IPS-18a (cell line): ENCODE measurements around the gene PTH1R.

ENCODE experiments used
- H3K27ac ChIP-seq: one replicate; pipeline ENCODE4 v1.5.1; 2013; ENCODE audit warnings: low read length
- H3K27me3 ChIP-seq: one replicate; pipeline ENCODE4 v1.6.1; 2013; ENCODE audit warnings: mild to moderate bottlenecking, low read length; ENCODE audit not compliant: control insufficient read depth, insufficient read depth
- H3K36me3 ChIP-seq: one replicate; pipeline ENCODE4 v1.6.1; 2013; ENCODE audit warnings: low read depth, low read length; ENCODE audit not compliant: control insufficient read depth
- H3K4me1 ChIP-seq: one replicate; pipeline ENCODE4 v1.6.1; 2013; ENCODE audit warnings: low read depth, low read length; ENCODE audit not compliant: control insufficient read depth
- H3K4me3 ChIP-seq: one replicate; pipeline ENCODE4 v1.5.1; 2013; ENCODE audit warnings: low read length
- H3K9ac ChIP-seq: one replicate; pipeline ENCODE4 v1.6.1; 2013; ENCODE audit warnings: mild to moderate bottlenecking, low read length, moderate library complexity
- H3K9me3 ChIP-seq: one replicate; pipeline ENCODE4 v1.6.1; 2013; ENCODE audit warnings: low read depth, low read length; ENCODE audit not compliant: control insufficient read depth

The PTH1R gene

DNA sequence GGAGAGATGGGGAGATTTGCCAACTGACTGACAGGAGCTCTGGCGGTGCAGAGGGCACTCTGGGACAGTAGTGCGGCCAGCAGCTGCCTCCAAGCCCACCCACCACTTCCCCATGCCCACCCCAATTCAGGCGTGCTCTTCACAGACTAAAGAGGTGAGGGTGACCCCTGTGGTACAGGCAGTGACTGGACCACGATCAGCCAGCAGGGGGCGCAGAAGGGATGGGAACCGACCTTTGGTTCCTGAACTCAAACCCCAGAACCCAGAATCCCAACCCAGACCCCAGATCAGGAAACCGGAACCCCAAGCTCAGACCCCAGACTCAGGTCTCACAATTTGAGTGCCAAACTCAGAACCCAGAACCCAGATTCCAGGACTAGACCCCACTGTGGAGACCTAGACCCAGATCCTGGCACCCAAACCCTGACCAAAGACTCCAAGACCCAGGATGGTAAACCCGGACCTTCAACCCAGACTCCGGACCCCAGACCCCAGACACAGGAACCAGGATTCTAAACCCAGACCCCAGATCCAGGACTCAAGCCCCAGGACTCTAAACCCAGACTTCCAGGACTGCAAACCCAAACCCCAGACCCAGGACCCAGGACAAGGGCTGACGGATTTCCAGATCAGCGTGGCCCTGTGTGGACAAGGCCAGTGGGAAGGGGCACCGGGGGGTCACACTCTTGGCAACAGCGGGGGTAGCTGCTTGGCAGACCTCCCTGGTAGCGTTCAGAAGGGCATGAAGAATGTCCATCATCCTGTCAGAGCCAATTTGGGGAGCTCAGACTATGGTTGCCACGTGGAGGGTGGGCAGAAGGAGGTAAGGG is 10.6 kb upstream of the PTH1R start:
- no peaks in the 10 kb centered on the region for H3K4me1 ChIP-seq
- no peak overlapping the region for H3K4me3 ChIP-seq
- no peak overlapping the region for H3K9ac ChIP-seq
- no peaks in the 10 kb centered on the region for H3K9me3 ChIP-seq
- H3K36me3 ChIP-seq, result no peaks in the 10 kb centered on the region
- H3K27ac ChIP-seq, result no peak overlapping the region
- no peaks in the 10 kb centered on the region for H3K27me3 ChIP-seq

GRCh38 chr3:46867550-46867898 is 10.0 kb upstream of the PTH1R start:
- H3K4me1 ChIP-seq, result no peaks in the 10 kb centered on the region
- H3K9me3 ChIP-seq, result no peaks in the 10 kb centered on the region
- H3K36me3 ChIP-seq, result no peaks in the 10 kb centered on the region
- no peaks in the 10 kb centered on the region for H3K27me3 ChIP-seq
- H3K9ac ChIP-seq, result no peak overlapping the region
- H3K4me3 ChIP-seq, result no peak overlapping the region
- H3K27ac ChIP-seq, result no peak overlapping the region

GRCh38 chr3:46868287-46868686 is 9.2 kb upstream of the PTH1R start:
- no peaks in the 10 kb centered on the region for H3K9me3 ChIP-seq
- H3K36me3 ChIP-seq, result no peaks in the 10 kb centered on the region
- no peaks in the 10 kb centered on the region for H3K4me1 ChIP-seq
- H3K4me3 ChIP-seq, result no peak overlapping the region
- H3K27ac ChIP-seq, result no peak overlapping the region
- no peak overlapping the region for H3K9ac ChIP-seq
- H3K27me3 ChIP-seq, result no peaks in the 10 kb centered on the region

DNA sequence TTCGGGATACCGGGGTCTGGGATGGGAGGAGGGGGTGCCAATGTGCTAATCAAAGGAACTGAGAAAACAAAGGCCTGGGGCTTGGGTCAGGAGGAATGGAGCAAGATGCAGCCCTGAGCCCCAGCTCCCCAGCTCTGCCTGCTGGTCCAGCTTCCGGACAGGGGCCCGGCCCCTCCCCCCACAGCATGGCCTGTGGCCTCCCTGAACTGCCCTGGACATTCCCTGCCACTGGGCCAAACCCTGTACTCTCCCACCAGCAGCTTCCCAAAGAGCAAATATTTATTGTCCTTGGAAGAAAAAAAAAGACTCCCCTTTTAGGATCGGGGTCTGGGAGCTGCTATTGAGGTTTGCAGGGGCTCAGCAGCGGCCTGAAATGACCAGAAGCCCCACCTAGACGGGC is 8.6 kb upstream of the PTH1R start:
- H3K36me3 ChIP-seq, result no peaks in the 10 kb centered on the region
- H3K4me1 ChIP-seq, result no peaks in the 10 kb centered on the region
- H3K27me3 ChIP-seq, result peaks cover under 1% of the 10 kb centered on the region
- H3K4me3 ChIP-seq, result no peak overlapping the region
- no peak overlapping the region for H3K27ac ChIP-seq
- no peak overlapping the region for H3K9ac ChIP-seq
- no peaks in the 10 kb centered on the region for H3K9me3 ChIP-seq

GRCh38 chr3:46869440-46869839 is 8.1 kb upstream of the PTH1R start:
- Histone ChIP-seq H3K4me1 (no peaks in the 10 kb centered on the region), H3K9ac (no peak overlapping the region), H3K36me3 (no peaks in the 10 kb centered on the region), H3K27ac (no peak overlapping the region), H3K4me3 (no peak overlapping the region), H3K9me3 (no peaks in the 10 kb centered on the region), H3K27me3 (peaks cover 6% of the 10 kb centered on the region)

GRCh38 chr3:46870651-46871050 is 6.9 kb upstream of the PTH1R start:
- Histone ChIP-seq H3K27me3 (peaks cover 9% of the 10 kb centered on the region), H3K36me3 (no peaks in the 10 kb centered on the region), H3K9ac (no peak overlapping the region), H3K27ac (no peak overlapping the region), H3K9me3 (no peaks in the 10 kb centered on the region), H3K4me1 (no peaks in the 10 kb centered on the region), H3K4me3 (no peak overlapping the region)

- no peaks in the 10 kb centered on the region for H3K9me3 ChIP-seq
These were observed 6.3 kb upstream of the PTH1R start for GRCh38 chr3:46871222-46871621.

GRCh38 chr3:46873521-46873920 is 4.0 kb upstream of the PTH1R start:
- Histone ChIP-seq H3K36me3 (no peaks in the 10 kb centered on the region), H3K4me3 (no peak overlapping the region), H3K9ac (no peak overlapping the region), H3K4me1 (no peaks in the 10 kb centered on the region), H3K27ac (no peak overlapping the region), H3K9me3 (no peaks in the 10 kb centered on the region), H3K27me3 (peaks cover 13% of the 10 kb centered on the region)

More at GRCh38 chr3:46871222-46871621, 6.3 kb upstream of the PTH1R start:
- Histone ChIP-seq H3K27ac (no peak overlapping the region), H3K9ac (no peak overlapping the region), H3K4me3 (no peak overlapping the region), H3K27me3 (peaks cover 9% of the 10 kb centered on the region), H3K4me1 (no peaks in the 10 kb centered on the region), H3K36me3 (no peaks in the 10 kb centered on the region)

- H3K4me3 ChIP-seq, result no peak overlapping the region
- H3K27me3 ChIP-seq, result peaks cover 22% of the 10 kb centered on the region
- H3K27ac ChIP-seq, result no peak overlapping the region
- no peaks in the 10 kb centered on the region for H3K36me3 ChIP-seq
- H3K9ac ChIP-seq, result no peak overlapping the region
- no peaks in the 10 kb centered on the region for H3K9me3 ChIP-seq
- H3K4me1 ChIP-seq, result no peaks in the 10 kb centered on the region
These were observed 3.1 kb upstream of the PTH1R start for GRCh38 chr3:46874430-46874829.

DNA sequence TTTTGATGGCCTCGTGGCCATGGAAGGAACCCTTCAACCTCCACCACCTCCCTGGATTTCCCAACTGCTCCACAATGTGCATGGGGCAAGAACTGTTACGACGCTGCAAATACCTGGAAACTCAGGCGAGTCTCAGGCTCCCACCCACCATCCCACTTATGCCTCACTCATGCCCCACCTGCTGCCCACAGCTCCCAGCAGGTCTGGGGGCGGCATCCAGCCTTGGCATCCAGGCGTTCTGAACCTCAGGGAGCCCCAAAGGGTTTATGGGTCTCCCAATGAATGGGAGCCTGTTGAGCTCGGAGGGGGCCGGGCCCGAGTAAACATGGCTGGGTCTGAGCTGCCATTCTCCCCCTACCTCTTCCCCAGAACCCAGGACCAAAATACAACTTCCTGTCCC is 2.0 kb upstream of the PTH1R start:
- Histone ChIP-seq H3K27ac (no peak overlapping the region), H3K27me3 (peaks cover 33% of the 10 kb centered on the region), H3K4me1 (no peaks in the 10 kb centered on the region)

GRCh38 chr3:46876313-46877300 is 914 bp upstream of the PTH1R start:
- Histone ChIP-seq H3K27ac (no peak overlapping the region), H3K36me3 (no peaks in the 10 kb centered on the region), H3K9ac (no peak overlapping the region), H3K27me3 (peaks cover 44% of the 10 kb centered on the region), H3K9me3 (no peaks in the 10 kb centered on the region), H3K4me1 (no peaks in the 10 kb centered on the region), H3K4me3 (no peak overlapping the region)

More for the DNA sequence above, 2.0 kb upstream of the PTH1R start:
- Histone ChIP-seq H3K9ac (no peak overlapping the region), H3K4me3 (no peak overlapping the region), H3K36me3 (no peaks in the 10 kb centered on the region), H3K9me3 (no peaks in the 10 kb centered on the region)
